Effector CD8-positive, alpha-beta T cell (primary cell): ENCODE measurements around the gene NSMCE3.
"Not testable (repeated sequence)": the region's sequence is repeated elsewhere in the genome, so short reads cannot be mapped to it uniquely, and the experiment has no call there.

ENCODE experiments used
- DNase-seq: peaks from one replicate; lab custom pipeline; 2025; lab: John Stamatoyannopoulos, UW

The NSMCE3 gene

GRCh38 chr15:29270169-29270955, 740 bp upstream of the NSMCE3 start:
- no peak for DNase-seq

DNA sequence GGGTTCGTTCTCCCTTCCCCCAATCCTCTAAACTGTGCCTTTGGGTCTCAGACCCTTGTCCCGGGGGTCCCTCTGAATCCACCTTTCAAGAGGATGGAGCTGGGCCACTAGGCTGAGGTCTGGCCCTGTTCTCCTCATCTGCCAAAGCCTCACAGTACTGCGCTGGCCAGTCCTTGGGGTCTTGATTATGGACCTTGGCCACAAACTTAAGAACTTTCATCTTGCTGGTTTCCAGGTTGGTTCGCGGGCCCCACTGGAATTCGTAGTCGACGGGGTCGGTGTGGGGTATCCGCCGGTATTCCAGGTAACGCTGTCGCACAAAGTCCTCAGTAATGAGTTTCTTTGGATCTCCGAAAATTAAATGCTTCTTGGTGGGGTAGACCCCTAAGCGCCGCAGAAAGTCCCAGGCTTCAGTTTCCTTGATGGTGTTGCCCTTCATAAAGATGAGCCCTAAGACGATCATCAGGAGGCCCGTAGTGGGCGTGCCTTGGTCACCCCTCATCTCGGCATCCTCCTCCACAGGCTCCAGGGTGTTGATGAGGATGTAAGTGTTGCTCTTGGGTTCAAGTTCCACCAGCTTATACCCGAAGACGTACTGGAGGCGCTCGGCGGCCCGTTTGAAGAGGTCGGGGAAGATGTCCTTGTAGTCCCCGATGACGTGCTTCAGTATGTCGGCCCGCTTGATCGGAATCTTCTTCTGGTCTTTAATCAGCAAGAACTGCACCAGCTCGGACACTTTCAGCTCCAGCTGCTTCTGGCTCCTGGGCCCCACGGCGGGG, 727 bp downstream of the NSMCE3 start:
- DNase-seq = peak; percentile 30

DNA sequence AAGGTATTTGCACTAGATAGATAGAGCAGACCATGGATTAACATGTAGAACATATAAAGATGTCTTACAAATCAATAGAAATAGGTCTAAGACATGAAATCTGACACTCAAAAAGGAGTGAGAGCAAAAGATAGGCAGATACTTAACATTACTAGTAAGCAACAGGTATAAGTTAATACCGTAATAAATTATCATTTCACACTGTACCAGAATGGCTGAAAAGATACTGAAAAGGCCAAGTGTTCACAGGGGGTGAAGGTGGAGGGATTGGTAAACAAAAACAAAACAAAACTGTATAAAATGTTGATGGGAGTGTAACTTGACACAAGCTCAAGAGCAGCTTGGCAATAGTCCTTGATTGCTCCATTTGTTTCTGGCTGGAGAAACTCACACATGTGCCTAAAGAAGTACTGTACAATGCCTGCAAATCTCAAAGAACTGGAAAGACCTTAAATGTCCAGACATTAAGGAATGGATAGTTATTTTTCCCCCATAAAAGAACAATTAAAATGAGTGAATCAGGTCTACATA, 3.5 kb downstream of the NSMCE3 start:
- DNase-seq = no peak

- DNase-seq = no peak
Observed at GRCh38 chr15:29263289-29263688, 6.3 kb downstream of the NSMCE3 start.

- DNase-seq = no peak
Observed at GRCh38 chr15:29262738-29263137, 6.9 kb downstream of the NSMCE3 start.

GRCh38 chr15:29260896-29261295, 8.7 kb downstream of the NSMCE3 start:
- DNase-seq = no peak

DNA sequence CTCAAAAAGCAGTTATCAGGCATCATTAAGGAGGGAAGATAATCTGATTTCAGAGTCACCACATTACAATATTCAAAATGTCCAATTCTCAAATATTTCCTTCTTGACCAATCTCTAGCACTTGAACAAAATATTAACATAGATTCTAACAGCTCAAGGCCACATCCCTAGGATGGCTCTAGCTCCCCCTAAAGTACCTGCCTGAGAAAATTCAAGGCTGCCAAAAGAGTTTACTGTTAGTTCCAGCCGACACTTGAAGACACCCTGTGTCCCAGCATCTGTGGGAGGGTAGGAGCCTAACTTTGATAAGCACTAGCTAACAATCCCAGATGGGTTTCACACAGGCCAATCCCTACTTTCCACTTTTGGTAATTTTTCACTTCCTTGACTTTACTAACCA, 10.4 kb downstream of the NSMCE3 start:
- DNase-seq = no peak

- no peak for DNase-seq
Observed at GRCh38 chr15:29252234-29252633, 17.4 kb downstream of the NSMCE3 start.

- no peak for DNase-seq
Observed at GRCh38 chr15:29244544-29244943, 25.1 kb downstream of the NSMCE3 start.

DNA sequence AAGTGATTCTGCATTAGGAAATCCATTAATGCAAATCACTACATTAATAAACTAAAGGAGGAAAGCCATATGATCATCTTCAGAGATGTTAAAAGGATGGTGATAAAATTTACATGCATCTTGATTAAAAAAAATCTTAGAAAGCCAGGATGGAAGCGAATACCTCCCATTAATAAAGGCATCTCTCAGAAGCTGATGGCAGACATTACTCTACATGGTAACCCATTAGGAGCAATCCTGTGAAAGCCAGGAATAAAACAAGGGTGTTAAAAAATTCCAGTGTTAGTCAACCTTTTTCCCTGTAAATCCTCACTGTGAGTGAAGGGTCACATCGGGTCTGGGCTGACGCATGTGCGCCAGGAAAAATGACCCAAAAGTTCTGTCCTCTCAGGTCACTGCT, 25.5 kb downstream of the NSMCE3 start:
- DNase-seq = no peak

GRCh38 chr15:29242456-29243242, 27.0 kb downstream of the NSMCE3 start:
- no peak for DNase-seq

DNA sequence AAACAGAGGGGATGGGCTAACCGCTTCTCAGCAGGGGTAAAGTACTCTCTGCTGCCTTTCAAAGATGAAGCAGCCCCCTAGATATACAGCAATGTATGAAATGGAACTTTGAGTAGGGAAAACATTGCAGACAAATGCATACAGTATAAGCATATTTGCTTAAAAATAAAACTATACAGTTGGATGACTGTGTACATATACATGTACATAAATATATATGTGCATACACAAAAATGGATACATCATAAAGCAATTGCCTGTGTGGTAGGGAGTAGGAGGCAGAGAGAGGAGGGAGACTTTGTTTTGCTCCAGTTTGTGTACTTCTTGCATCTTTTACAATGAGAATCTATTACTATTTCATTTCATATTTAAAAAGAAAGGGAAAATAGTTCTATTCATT, 28.4 kb downstream of the NSMCE3 start:
- DNase-seq = no peak

DNA sequence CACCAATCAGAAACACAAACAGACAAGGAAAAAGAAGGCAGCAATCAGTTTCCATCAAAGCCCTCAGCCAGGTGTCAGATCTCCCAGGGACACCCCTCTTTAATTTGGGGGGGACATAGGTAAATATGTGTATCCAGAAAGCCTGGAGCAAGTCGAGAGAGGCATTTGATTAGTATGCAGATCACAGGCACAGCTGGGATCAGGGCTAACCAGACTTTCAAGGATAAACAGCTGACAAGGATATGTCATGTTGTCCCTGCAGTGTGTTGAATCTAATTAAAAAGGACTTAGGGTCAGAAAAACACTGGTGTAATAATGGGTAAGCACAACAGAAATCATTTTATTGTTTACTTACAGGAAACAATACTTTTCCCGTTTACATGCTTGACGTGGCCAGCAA, 30.2 kb downstream of the NSMCE3 start:
- no peak for DNase-seq

- no peak for DNase-seq
Observed at GRCh38 chr15:29233566-29233965, 36.1 kb downstream of the NSMCE3 start.

GRCh38 chr15:29226436-29227208, 43.0 kb downstream of the NSMCE3 start:
- no peak for DNase-seq

DNA sequence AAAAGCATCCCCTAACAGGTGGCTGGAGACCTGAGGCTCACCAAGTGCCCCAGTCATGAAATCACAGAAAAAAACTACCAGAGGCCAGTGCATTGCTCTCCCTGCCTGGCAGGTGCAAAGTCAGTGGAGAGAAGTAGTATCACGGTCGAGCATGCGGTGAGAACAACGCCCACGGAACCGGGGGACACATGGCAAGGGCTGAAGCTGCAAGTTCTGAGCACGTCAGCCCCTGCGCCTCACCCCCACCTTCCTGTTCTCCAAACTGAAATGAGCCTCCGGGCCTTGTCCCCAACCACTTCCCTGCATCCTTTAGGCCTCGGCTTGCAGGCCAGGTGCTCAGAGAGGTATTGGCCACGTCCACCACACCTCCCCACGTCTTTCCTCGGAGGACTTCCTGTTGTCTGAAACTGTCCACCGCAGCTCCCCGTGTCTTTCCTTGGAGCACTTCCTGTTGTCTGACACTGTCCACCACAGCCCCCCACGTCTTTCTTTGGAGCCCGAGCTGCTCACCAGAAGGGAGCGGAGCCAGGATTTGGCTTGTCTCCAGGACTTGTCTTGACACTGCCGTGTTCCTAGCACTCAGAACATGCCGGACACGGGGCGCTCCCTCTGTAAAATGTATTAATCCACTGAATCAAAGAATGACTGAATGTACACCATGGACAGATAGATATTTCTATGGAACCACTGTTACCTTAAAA, 43.9 kb downstream of the NSMCE3 start:
- no peak for DNase-seq

DNA sequence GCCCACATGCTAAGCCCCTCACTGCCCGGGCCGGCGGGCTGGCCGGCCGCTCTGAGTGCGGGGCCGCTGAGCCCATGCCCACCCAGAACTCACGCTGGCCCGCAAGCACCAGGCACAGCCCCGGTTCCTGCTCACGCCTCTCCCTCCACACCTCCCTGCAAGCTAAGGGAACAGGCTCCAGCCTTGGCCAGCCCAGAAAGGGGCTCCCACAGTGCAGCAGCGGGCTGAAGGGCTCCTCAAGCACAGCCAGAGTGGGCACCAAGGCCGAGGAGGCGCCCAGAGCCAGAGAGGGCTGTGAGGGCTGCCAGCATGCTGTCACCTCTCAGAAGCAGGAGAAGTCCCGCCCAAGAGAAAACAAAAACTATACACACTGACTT, 44.6 kb downstream of the NSMCE3 start:
- DNase-seq = not testable (repeated sequence)

GRCh38 chr15:29224235-29224986, 45.2 kb downstream of the NSMCE3 start:
- DNase-seq = not testable (repeated sequence)

DNA sequence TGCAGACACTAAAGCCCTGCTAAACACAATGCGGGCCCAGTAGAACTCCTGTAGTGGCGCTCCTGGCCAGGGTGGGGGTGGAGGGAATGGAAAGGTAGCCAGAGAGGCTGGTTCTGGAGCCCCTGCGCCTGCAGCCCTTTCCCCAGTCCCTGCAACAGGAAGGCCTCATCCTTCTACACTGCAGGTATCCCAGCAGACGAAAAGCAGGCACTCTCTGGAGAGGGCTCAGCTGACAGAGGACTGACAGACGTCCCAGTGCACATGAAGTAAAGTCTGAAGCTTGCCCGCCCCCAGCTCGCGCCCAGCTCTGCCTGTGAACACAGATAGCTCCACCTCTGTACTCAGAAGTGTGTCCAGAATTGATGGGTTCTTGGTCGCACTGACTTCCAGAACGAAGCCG, 46.0 kb downstream of the NSMCE3 start:
- DNase-seq = no peak
